NK-92 (cell line): Measurements from ENCODE around the gene PICK1.
"Not testable (repeated sequence)": the region's sequence is repeated elsewhere in the genome, so short reads cannot be mapped to it uniquely, and the experiment has no call there.

ENCODE experiments used
- DNase-seq: peaks from one replicate; lab custom pipeline; 2025; ENCODE audit not compliant: unreplicated experiment; lab: John Stamatoyannopoulos, UW

Gene PICK1

DNA sequence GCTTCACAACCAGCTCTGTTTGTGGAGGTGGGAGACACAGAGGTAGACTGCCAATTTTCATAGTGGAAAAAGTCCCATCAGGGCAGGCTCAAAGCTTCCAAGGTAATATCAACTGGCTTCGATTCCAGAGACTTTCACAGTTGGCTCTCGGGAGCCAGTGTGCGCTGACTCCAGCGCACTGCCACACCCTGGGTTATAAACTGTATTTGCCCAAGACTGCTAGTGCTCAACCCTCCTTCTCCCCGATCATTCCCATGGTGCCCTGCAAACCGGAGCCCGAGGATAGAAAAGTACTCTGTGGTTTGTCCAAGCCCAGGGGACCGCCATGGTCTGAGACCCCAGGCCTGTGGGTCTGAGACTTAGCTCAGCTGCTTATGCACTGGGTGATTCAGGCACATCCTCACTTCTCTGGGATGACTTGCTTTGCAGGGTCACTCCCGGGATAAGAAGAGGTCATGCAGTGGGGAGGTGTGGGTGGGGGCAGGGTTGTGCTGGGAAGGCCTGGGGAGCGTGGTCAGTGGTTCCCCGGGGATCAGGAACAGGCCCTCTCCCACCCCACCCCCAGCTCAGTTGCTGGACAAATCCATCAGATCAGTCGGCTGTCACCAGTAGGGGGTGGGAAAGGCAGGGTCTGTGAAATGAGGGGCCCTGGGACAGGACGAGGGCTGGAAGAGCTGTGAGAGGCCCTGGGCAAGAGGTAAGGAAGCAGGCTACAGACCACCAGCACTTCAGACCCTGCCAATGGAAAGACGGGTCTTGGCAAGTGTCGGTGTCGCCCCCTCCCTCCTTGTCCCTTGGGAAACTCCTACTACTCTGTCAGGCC, 26.7 kb upstream of the PICK1 start:
- no peak for DNase-seq

DNA sequence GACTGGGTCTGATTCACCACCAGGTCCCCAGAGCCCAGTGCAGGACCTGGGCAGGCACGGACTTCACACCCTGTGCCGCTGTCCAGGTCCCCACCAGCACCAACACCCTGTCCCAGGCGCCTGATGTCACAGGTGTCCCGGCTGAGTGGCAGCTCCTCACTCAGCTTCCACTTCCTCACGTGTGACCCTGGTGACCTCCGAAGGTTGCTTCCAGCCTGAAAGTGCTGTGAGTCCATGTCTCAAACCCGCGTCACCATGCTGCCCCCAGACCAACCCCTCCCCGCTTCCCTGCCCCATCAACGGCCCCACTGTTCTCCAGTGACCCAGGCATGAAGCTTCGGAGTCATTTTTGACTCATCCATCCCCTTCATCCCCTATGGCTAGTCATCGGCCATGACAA, 25.7 kb upstream of the PICK1 start:
- no peak for DNase-seq

DNA sequence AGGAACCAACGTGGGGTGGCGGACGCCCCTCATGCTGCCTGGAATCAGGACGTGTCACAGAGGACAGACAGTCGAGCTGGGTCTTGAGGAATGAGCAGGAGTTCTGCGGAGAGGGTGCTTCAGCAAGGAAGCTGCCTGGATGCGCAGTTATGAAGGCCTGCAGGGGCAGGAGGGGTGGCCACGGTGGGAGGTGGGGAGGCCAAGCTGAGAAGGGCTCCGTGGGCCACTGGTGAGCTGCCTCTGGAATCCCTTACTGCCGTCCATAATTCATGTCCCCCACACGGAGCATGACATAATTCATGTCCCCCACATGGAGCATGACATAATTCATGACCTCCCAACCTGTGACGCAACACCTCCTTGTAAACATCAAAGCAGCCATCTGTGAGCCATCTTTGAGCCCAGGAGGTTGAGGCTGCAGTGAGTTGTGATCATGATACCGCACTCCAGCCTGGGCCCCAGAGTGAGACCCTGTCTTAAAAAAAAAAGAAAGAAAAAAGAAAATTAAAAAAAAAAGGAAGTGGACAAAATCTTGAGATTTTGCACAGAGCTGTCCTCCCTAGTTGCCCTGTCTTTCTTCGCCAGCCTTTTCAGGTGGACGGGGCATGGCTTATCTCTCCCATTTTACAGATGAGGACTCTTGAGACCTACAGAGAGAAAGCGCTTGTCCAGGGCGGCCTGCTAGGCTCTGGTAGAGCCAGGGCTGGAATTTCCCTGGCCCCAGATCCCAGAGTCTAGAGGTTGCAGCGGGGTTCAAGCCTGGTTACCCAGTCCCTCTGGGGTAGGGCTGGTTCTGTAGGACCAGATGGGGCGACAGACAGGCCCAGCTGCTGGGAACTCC, 24.3 kb upstream of the PICK1 start:
- no peak for DNase-seq

DNA sequence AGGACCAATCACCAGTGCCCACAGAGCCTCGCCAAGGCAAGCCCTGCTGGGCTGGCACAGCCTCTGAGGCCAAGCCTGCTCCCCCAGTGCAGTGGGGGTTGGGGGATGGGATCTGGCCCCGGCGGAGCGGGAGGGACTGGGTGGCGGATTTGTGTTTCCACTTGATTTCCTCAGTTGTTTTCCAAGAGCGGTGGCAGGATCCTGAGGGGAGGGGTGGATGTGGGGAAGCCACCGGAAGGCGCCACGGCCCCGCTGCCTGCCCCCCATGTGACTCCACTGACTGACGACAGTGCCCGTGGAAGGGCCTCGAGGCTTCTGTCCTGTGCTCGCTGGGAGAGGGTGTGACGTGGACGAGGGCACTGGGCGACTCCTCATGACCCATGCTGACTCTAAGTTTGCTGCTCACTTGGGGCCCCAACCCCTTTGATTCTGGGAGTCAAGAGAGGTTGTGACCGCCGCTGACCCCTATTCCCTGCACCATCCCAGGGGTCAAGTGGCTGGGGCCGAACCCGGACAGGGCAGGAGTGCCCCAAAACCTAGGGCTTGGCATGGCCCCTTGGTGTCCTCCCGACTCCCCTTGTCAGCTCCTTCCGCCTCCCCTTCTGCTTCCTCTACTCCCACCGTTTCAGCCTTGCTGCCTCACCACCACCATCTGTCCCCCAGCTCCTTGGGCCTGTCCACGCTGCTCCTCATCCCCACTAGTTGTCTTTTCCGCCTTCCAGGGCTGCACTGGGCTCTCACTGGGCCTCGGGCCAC, 23.5 kb upstream of the PICK1 start:
- no peak for DNase-seq

DNA sequence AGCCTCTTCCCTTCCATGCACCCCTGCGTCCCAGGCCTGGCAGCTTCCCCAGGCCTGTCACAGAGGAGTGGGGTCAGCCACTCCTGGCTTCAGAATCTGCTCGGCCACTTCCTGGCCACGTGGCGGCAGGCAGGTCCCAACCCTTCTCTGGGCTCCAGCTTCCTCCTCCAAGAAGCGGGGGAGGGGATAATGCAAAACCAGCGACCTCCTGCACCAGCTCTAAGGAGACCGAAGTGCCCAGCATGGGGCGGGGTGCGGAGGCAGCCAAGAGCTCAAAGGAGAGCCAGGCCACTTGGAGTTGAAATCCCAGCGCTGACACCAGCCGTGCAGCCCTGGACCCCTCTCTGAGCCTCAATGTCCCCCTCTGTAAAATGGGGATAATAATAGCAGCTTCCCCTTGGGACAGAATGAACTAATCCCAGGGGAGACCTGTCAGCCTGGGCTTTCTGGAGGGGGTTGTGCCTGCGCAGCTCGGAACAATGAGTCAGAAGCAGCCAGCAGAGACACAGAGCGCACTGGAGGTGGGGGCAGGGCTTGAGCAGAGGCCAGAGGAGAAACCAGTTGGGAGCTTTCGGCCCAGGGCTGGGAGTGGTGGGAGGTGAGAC, 22.8 kb upstream of the PICK1 start:
- DNase-seq: no peak

DNA sequence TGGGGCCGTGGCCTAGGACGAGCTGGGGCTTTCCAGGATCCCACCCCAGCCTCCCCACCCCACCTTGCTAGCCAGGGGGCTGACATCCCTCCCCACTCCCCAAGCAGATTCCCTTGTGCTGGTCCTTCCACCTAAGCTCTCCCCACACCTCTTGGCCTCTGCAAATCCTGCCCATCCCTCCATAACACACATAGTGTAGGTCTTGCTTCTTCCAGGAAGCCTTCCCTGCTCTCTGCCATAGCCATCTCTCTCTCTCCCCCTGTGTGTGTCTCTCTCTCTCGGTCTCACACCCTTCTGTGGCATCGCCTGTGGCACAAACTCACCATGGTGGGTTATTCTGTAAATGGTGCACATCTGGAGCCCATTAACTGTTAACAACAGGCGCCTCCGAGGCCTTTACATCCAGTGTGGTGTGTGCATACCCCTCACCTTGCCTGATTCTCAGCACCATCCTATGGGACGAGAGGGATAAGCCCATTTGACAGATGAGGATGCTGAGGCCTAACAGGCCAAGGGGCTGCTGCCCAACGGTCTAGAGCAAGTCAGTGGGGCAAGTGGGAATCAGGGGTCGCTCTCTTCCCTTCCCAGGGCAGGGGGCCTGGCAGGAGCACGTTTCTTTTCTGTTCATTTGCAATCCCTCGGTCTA, 22.2 kb upstream of the PICK1 start:
- DNase-seq: no peak

DNA sequence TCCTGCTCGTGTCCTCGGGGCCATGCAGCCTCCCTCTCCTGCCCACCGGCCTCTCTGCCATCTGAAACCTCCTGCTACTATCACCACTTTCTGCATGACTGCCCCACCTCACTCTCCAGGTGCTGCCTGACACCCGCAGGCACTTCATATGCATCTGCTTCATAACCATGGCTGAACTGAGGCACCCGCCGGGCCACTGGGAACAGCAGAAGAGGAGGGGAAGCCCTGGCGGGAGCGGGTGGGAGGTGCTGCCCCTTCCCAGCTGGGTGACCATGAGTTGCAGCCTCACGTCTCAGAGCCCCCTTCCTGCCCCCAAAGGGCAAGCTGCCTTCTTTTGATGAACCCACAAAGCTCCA, 21.7 kb upstream of the PICK1 start:
- DNase-seq: no peak

DNA sequence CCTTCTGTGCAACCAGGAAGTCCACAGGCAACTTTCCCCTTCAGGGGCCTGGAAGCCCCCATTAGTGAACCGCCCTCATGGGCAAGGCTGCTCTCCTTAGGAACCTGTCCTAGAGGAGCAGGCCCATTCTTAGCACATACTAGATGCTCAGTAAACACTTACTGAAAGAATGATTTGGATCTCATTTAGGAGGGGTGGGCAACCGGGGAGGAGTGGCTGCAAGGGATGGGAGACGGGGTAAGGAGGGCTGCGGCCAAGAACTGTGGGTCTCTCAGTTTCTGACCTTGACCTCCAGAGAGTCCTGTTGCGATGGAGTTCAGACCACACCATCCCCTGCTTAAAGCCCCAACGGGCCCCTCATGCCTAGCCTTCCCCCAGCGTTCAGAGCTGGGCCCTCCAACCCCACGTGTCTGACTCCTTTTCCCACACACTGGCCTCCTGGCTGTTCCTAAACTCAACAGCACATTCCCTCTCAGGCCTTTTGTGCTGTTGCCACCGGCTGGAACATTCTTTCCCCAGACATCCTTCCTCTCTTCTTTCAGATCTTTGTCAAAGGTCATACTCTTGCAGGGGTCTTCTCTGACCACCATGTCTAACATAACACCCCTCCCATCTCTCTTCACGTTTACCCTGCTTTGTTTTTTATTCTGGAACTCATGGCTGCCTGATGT, 20.7 kb upstream of the PICK1 start:
- no peak for DNase-seq

DNA sequence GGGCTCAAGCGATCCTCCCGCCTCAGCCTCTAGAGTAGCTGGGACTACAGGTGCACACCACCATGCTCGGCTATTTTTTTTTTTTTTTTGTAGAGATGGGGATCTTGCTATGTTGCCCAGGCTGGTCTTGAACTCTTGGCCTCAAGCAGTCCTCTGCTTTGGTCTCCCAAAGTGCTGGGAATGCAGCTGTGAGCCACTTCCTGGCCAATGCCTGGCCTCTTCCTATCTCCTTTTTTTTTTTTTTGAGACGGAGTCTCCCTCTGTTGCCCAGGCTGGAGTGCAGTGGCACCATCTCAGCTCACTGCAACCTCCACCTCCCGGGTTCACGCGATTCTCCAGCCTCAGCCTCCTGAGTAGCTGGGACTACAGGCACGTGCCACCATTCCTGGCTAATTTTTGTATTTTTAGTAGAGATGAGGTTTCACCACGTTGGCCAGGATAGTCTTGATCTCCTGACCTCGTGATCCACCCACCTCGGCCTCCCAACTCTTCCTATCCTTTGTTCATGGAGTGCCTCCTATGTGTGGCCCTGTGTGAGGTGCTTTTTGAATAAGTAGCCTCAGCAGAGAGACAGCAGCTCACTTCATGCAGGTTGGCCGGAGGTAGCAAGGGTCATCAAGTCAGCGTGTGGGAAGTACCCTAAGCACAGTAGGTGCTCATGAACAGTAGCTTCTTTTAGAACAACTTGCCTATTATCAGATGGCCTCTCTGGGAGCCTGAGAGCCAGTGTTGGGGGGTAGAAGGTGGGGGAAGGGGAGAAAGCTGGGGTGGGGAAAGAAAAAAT, 19.6 kb upstream of the PICK1 start:
- not testable (repeated sequence) for DNase-seq

DNA sequence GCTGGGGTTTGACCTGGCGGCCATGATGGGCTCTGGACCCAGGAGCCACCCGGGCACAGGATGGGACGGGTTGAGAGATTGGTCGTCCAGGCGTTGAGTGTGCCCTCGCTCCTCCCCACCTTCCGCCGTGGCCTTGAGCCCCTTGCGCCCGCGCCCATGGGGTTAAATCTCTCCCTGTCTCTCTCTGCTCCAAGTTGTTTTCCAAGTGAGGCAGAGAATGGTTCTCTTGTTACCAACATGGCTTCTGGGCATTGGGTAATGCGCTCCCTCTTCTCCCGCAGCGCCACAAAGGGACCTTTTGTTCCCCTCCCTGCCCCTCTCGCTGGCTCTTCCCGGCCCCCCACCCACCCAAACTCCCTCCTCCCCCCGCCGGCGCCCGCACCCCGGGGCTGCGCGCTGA, 18.8 kb upstream of the PICK1 start:
- no peak for DNase-seq

DNA sequence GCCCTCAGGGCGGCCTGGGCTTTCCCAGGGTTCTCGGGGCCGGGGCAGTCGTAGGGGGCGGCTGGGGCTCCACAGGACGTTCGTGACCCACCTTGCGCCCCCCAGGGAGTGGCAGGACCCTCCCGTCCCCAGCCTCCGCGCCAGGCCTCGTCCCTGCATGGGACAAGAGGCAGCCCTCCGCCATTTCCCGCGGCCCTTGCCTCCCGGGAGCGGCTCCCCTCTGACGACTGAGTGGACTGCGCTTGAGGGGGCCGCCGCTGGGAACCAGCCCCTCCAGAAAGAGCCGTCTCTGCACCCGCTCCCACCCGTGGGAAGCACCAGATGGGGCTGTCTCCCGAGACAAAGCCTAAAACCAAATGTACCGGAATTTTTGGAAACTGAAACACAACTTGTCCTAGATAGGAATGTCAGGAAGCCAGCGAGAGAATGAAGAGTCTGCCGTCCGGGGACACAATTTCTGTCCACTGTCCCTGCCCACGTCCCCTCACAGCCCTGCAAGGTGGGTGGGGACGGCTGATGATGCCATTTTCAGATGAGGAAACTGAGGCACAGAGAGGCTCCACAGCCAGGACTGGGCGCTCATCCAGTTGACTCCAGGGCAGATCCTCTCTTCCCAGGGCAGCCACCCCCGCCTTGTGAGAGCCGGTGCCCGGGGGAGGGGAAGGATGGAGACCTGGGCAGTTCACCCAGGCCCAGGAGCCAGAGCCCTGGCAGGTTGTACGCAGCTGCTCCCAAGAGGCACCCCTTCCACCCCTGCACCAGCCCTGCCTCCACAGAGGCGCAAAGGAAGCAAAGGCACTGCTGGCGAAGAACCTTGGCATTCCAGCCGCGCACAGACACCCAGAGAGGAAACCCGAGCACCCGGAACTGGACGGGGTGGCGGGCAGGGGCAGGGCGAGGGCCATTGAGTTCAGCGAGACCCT, 18.1 kb upstream of the PICK1 start:
- no peak for DNase-seq

DNA sequence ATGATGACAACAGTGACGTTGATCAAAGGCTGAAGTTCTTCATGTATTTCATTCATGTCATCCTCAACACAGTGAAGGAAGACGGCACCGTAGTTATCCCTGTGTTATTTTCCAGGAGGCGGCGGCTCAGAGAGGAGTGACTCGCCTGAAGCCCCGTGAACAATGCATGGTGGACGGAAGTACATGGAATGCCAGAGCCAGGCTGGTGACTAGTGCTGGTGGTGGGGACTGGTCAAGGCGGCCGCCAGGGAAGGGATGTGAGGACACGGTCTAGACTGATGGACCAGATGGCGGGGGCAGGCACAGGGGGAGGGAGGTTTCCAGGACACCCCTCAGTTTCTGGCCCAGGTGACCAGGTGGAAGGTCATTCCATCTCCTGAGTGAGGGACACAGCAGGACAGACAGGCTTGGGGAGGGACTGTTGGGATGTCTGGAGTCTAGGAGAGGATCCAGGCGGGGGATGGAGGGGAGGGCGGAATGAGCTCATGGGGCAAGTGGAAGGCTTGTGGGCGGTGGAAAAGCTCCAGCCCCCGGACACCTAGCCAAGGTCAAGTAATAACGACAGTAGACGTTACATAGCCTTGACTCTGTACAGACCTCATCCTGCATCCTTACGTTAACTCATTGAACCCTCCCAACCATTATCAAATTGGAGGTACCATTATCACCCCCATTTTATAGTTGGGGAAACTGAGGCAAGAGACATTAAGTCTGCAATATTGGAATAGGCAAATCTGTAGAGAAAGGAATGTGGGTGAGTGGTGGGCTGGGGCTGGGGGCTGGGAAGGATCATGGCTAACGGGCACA, 16.0 kb upstream of the PICK1 start:
- no peak for DNase-seq

DNA sequence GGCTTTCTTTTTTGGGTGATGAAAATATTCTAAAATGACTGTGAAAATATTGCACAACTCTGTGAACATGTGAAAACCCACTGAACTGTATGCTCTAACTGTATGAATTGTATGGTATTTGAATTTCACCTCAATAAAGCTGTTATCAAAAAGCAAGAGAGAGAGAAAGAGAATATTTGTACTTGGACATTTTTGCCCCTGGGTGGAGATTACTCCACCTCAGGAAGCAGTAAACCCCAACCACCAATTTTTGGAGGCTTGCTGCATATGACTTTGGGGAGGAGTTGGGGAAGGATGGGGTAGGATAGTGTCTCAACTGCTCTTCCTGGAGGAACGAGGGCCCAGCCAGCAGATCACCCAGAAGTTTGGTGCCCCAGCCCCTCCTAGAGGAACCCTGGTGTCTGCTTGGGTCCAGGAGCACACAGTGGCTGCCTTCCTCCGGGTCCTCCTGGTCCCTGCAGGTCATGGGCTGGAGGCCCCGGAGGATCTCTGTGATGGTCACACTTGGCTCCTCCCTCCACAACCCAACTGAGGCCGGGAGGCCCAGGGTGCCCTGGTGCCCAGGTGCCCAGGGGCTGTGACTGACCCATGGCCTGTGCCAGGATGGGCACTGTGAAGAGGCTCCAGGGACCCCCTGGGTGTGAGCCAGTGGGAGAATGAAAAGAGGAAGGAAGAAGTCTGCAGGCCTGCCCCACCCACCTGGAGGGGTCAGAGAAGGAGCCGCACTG, 15.3 kb upstream of the PICK1 start:
- DNase-seq: no peak

DNA sequence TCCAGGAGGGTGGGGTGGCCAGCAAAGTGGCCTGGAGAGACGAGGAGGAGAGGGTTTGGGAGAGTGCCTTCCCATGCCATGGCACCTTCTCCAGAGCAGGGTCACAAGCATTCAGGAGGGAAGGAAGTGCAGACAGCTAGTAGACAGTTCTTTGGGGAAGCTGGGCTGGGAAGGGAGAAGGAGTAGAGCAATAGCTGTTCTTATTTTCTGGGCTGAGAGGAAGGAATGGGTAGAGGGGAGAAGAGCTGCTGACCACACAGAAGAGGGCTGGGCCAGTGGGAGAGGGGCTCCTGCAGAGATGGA, 14.8 kb upstream of the PICK1 start:
- DNase-seq: no peak

DNA sequence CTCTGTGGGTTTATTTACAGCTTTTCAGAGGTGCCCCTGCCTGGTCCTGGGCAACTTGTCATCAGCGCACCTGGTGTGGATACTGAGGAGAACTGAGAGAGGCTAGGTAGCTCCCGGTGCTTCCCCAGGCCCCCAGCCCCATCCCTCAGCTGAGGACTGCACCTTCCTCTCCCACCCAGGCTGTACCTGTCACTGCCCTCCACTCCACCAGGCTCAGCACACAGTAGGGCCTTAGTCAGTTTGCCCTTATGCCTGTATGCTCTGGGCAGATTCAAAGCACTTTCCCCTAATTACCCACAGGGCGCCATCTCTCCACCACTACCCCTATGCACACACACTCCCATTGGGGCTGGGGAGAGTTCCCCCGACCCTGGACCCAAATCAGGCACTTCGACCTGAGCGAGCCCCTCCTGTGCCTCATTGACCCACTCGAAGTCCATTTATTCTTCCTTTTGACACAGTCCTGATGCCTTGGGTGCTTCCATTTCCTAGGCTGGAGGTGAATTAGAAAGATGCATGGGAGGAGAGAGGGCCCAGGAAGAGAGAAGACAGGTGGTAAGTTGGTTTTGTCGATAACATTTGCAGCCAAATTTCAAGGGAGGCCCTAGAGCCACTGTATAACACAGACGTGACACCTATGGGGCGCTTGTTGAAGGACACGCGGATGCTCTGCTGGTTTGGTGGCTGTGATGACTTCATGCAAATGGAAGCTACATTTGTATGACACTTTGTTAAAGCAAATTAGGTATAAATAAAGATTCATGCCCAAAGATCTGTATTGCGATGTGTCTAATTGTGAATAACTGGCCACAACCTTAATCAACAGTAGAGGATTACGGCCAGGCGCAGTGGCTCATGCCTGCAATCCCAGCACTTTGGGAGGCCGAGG, 13.8 kb upstream of the PICK1 start:
- no peak for DNase-seq

DNA sequence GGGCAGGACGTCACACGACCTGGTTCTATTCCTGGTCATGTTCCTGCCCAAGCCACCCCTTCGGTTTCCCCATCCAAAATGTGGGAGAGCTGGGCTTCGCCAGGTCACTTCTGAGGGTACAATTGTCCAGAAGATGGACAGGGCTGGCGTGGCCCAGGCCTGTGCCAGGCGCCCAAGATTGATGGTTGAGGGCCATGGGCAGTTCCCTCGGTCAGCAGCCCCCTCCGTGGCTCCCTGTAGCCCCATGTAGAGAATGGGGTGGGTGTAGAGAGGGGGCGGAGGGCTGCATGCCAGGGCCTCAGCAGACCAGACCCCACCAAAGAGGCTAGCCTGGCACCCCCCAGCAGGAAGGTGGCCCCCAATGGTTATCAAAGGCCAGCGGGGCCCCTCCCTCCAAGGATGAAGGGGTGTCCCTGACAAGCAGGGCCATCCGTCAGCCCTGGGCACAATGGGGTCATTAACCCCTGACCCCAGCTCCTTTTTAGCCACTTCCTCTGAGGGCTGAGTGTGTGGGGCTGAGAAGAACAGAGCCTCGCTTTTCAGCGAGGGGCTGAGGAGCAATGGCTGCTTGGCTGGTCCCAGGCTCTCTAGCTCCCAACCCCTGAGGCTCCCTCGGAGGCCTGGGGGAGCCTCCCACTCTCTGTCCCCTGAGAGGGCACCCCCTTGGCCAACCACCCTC, 11.0 kb upstream of the PICK1 start:
- DNase-seq: no peak
